IgD-negative memory B cell (primary cell): ENCODE results near the gene PRKAR1B. TPM values are rescaled to one million over a fixed set of nuclear protein-coding genes. Genes with fewer than 3 reads are reported as not detected.
A peak's percentile ranks its signal among the peaks of the same experiment; 100 is the strongest.
"Not testable (repeated sequence)": the region's sequence is repeated elsewhere in the genome, so short reads cannot be mapped to it uniquely, and the experiment has no call there.

Experiments used
- H3K27ac Mint-ChIP-seq, 3 donors: one replicate each; pipeline ENCODE4 v1.8.0; 2020 to 2022; ENCODE audit warnings: mild to moderate bottlenecking in 3 of 3, mixed read lengths in 3 of 3, moderate library complexity in 1 of 3
- H3K27me3 Mint-ChIP-seq: one replicate; pipeline ENCODE4 v1.8.0; 2021; ENCODE audit warnings: mixed read lengths
- H3K36me3 Mint-ChIP-seq: one replicate; pipeline ENCODE4 v1.8.0; 2020; ENCODE audit warnings: mild to moderate bottlenecking, mixed read lengths
- H3K4me1 Mint-ChIP-seq, 3 donors: one replicate each; pipeline ENCODE4 v1.8.0; 2020 to 2022; ENCODE audit warnings: mixed read lengths in 3 of 3, mild to moderate bottlenecking in 1 of 3
- H3K4me3 Mint-ChIP-seq, 4 donors: one replicate each; pipeline ENCODE4 v1.8.0; 2020 to 2022; ENCODE audit warnings: mild to moderate bottlenecking in 4 of 4, mixed read lengths in 4 of 4, moderate library complexity in 3 of 4
- H3K9me3 Mint-ChIP-seq, 3 donors: one replicate each; pipeline ENCODE4 v1.8.0; 2020 to 2021; ENCODE audit warnings: mixed read lengths in 3 of 3, mild to moderate bottlenecking in 1 of 3
- polyA plus RNA-seq: library from polyadenylated mRNA; unstranded; fragments of 300-500 nt; fragmentation: Illumina TruSeq; gene quantifications from one replicate; pipeline ENCODE4 v1.2.3, GENCODE V29; 2021

Gene PRKAR1B
- polyA plus RNA-seq, 1 donor from 2014 or later, result 4.6 TPM

- peaks cover under 1% of the 10 kb centered on the region for H3K36me3 Mint-ChIP-seq
- H3K9me3 Mint-ChIP-seq, result no peaks in the 10 kb centered on the region
- no peak overlapping the region for H3K4me3 Mint-ChIP-seq
- no peaks in the 10 kb centered on the region for H3K27me3 Mint-ChIP-seq
- H3K27ac Mint-ChIP-seq, result no peak overlapping the region
- peaks cover 0 to 6% (median 4%) of the 10 kb centered on the region in 3 donors for H3K4me1 Mint-ChIP-seq
Observed at GRCh38 chr7:637826-638225, 89.3 kb downstream of the PRKAR1B start.

GRCh38 chr7:636396-636795 is 90.7 kb downstream of the PRKAR1B start:
- Mint-ChIP-seq H3K4me1 (peaks cover 0 to 6% (median 4%) of the 10 kb centered on the region in 3 donors), H3K27ac (no peak overlapping the region), H3K4me3 (no peak overlapping the region), H3K27me3 (no peaks in the 10 kb centered on the region), H3K36me3 (no peaks in the 10 kb centered on the region), H3K9me3 (no peaks in the 10 kb centered on the region)

GRCh38 chr7:635687-636382 is 91.2 kb downstream of the PRKAR1B start:
- not testable (repeated sequence) for H3K4me3 Mint-ChIP-seq, H3K36me3 Mint-ChIP-seq

GRCh38 chr7:635227-635626 is 91.9 kb downstream of the PRKAR1B start:
- Mint-ChIP-seq H3K4me1 (peaks cover 0 to 4% (median 3%) of the 10 kb centered on the region in 3 donors), H3K36me3 (no peaks in the 10 kb centered on the region), H3K27me3 (no peaks in the 10 kb centered on the region), H3K27ac (peak overlapping the region in 1 of 3 donors; percentile 39), H3K9me3 (no peaks in the 10 kb centered on the region), H3K4me3 (no peak overlapping the region)

More at GRCh38 chr7:635687-636382, 91.2 kb downstream of the PRKAR1B start:
- H3K27me3 Mint-ChIP-seq, H3K27ac Mint-ChIP-seq, H3K4me1 Mint-ChIP-seq, H3K9me3 Mint-ChIP-seq: not testable (repeated sequence)

GRCh38 chr7:633381-634018 is 93.6 kb downstream of the PRKAR1B start:
- Mint-ChIP-seq H3K4me1 (no peaks in the 10 kb centered on the region), H3K9me3 (no peaks in the 10 kb centered on the region), H3K27me3 (no peaks in the 10 kb centered on the region), H3K36me3 (no peaks in the 10 kb centered on the region), H3K27ac (peak overlapping the region in 1 of 3 donors; percentile 54), H3K4me3 (no peak overlapping the region)

- no peaks in the 10 kb centered on the region for H3K36me3 Mint-ChIP-seq
Observed at GRCh38 chr7:632831-633210, 94.3 kb downstream of the PRKAR1B start.

GRCh38 chr7:631964-632830 is 94.9 kb downstream of the PRKAR1B start:
- Mint-ChIP-seq H3K9me3 (no peaks in the 10 kb centered on the region), H3K4me1 (no peaks in the 10 kb centered on the region), H3K27me3 (no peaks in the 10 kb centered on the region), H3K4me3 (peak overlapping the region in 1 of 4 donors; percentile 28), H3K27ac (no peak overlapping the region), H3K36me3 (no peaks in the 10 kb centered on the region)

More at GRCh38 chr7:632831-633210, 94.3 kb downstream of the PRKAR1B start:
- H3K4me3 Mint-ChIP-seq, result no peak overlapping the region
- peak overlapping the region in 1 of 3 donors; percentile 54 for H3K27ac Mint-ChIP-seq
- no peaks in the 10 kb centered on the region for H3K9me3 Mint-ChIP-seq
- H3K27me3 Mint-ChIP-seq, result no peaks in the 10 kb centered on the region
- H3K4me1 Mint-ChIP-seq, result no peaks in the 10 kb centered on the region

- H3K9me3 Mint-ChIP-seq, result no peaks in the 10 kb centered on the region
- H3K36me3 Mint-ChIP-seq, result no peaks in the 10 kb centered on the region
- H3K27me3 Mint-ChIP-seq, result no peaks in the 10 kb centered on the region
- H3K27ac Mint-ChIP-seq, result no peak overlapping the region
- H3K4me1 Mint-ChIP-seq, result no peaks in the 10 kb centered on the region
- H3K4me3 Mint-ChIP-seq, result no peak overlapping the region
Observed at GRCh38 chr7:631291-631711, 95.8 kb downstream of the PRKAR1B start.

GRCh38 chr7:630539-630938 is 96.5 kb downstream of the PRKAR1B start:
- H3K27ac Mint-ChIP-seq, result no peak overlapping the region

GRCh38 chr7:630111-630511 is 97.0 kb downstream of the PRKAR1B start:
- Mint-ChIP-seq H3K9me3 (peaks cover 0 to 4% (median 1%) of the 10 kb centered on the region in 3 donors), H3K36me3 (peaks cover 3% of the 10 kb centered on the region)

More at GRCh38 chr7:630539-630938, 96.5 kb downstream of the PRKAR1B start:
- Mint-ChIP-seq H3K36me3 (peaks cover 3% of the 10 kb centered on the region), H3K27me3 (no peaks in the 10 kb centered on the region), H3K4me1 (no peaks in the 10 kb centered on the region), H3K4me3 (no peak overlapping the region), H3K9me3 (peaks cover 0 to 3% (median 0%) of the 10 kb centered on the region in 3 donors)

GRCh38 chr7:628826-629225 is 98.3 kb downstream of the PRKAR1B start:
- no peak overlapping the region for H3K4me3 Mint-ChIP-seq
- no peaks in the 10 kb centered on the region for H3K27me3 Mint-ChIP-seq
- H3K36me3 Mint-ChIP-seq, result peaks cover 9% of the 10 kb centered on the region
- H3K9me3 Mint-ChIP-seq, result peaks cover 0 to 10% (median 9%) of the 10 kb centered on the region in 3 donors
- no peaks in the 10 kb centered on the region for H3K4me1 Mint-ChIP-seq
- H3K27ac Mint-ChIP-seq, result no peak overlapping the region

More at GRCh38 chr7:630111-630511, 97.0 kb downstream of the PRKAR1B start:
- Mint-ChIP-seq H3K27me3 (no peaks in the 10 kb centered on the region), H3K27ac (no peak overlapping the region), H3K4me1 (no peaks in the 10 kb centered on the region), H3K4me3 (no peak overlapping the region)

- no peaks in the 10 kb centered on the region for H3K27me3 Mint-ChIP-seq
- no peak overlapping the region for H3K27ac Mint-ChIP-seq
- peaks cover 9% of the 10 kb centered on the region for H3K36me3 Mint-ChIP-seq
- H3K9me3 Mint-ChIP-seq, result peaks cover 2 to 11% (median 9%) of the 10 kb centered on the region in 3 donors
- no peak overlapping the region for H3K4me3 Mint-ChIP-seq
- no peaks in the 10 kb centered on the region for H3K4me1 Mint-ChIP-seq
Observed at GRCh38 chr7:628402-628763, 98.7 kb downstream of the PRKAR1B start.

- Mint-ChIP-seq H3K4me3 (no peak overlapping the region), H3K9me3 (peaks cover 4 to 15% (median 11%) of the 10 kb centered on the region in 3 donors), H3K4me1 (no peaks in the 10 kb centered on the region), H3K27me3 (no peaks in the 10 kb centered on the region), H3K36me3 (peaks cover 12% of the 10 kb centered on the region), H3K27ac (no peak overlapping the region)
Observed at GRCh38 chr7:627661-628401, 99.2 kb downstream of the PRKAR1B start.

- Mint-ChIP-seq H3K4me3 (peak overlapping the region in 1 of 4 donors; percentile 4), H3K9me3 (peaks cover 4 to 26% (median 13%) of the 10 kb centered on the region in 3 donors), H3K4me1 (no peaks in the 10 kb centered on the region), H3K27me3 (no peaks in the 10 kb centered on the region), H3K36me3 (peaks cover 12% of the 10 kb centered on the region), H3K27ac (no peak overlapping the region)
Observed at GRCh38 chr7:625376-625971, 101.6 kb downstream of the PRKAR1B start.
